ENCODE data around the gene FRAT1. TPM values are rescaled to one million over a fixed set of nuclear protein-coding genes. Genes with fewer than 3 reads are reported as not detected.
A peak's percentile ranks its signal among the peaks of the same experiment; 100 is the strongest.

Gene FRAT1
- polyA plus RNA-seq, 3 donors = 17.0 to 34.4 (median 31.2) TPM

GRCh38 chr10:97358349-97358748, 39.3 kb downstream of the FRAT1 start:
- Mint-ChIP-seq H3K27ac (peak overlapping the region; percentile 83 to 98 (median 95)), H3K27me3 (ENCODE audit: low read depth in 3 of 3) (peaks cover 0 to 3% (median 1%) of the 10 kb centered on the region in 3 donors), H3K4me1 (peaks cover 99% of the 10 kb centered on the region), H3K9me3 (no peaks in the 10 kb centered on the region), H3K4me3 (peak overlapping the region in 1 of 2 donors; percentile 9), H3K36me3 (peaks cover 69 to 82% of the 10 kb centered on the region in 2 donors)
- Histone ChIP-seq H3K27me3 (ENCODE audit: control insufficient read depth in 2 of 2, insufficient read depth in 2 of 2, low read length in 2 of 2) (no peaks in the 10 kb centered on the region), H3K4me3 (replicated peaks in 1 of 3; ENCODE audit: low read depth in 2 of 3, low read length in 3 of 3) (peak overlapping the region in 1 of 3 experiments; percentile 16), H3K27ac (ENCODE audit: low read depth in 1 of 2, low read length in 2 of 2) (peak overlapping the region in 1 of 2 donors; percentile 65), H3K36me3 (replicated peaks in 1 of 2; ENCODE audit: control insufficient read depth in 1 of 2, insufficient read depth in 2 of 2, low read length in 2 of 2) (peaks cover 33 to 68% of the 10 kb centered on the region in 2 donors), H3K9me3 (replicated peaks in 1 of 2; ENCODE audit: control insufficient read depth in 1 of 2, insufficient read depth in 1 of 2, low read length in 2 of 2) (no peaks in the 10 kb centered on the region), H3K4me1 (ENCODE audit: control insufficient read depth in 1 of 2, insufficient read depth in 2 of 2, low read length in 2 of 2) (peaks cover 99% of the 10 kb centered on the region in 2 donors), H3K4me2 (replicated peaks; ENCODE audit: extremely low read depth, low read length, poor library complexity, severe bottlenecking) (peak overlapping the region; percentile 13), H3K79me2 (ENCODE audit: insufficient read depth, low read length) (peaks cover 34% of the 10 kb centered on the region), H2AFZ (ENCODE audit: insufficient read depth, low read depth, low read length, poor library complexity, severe bottlenecking) (no peak overlapping the region), H4K20me1 (ENCODE audit: insufficient read depth, low read length) (no peaks in the 10 kb centered on the region), H3K9ac (ENCODE audit: insufficient read depth, low read length, poor library complexity, severe bottlenecking) (no peak overlapping the region)
- intact Hi-C loops (cut with micrococcal nuclease) = no loop called here
- no peak for DNase-seq
- WGBS (ENCODE audit: insufficient coverage) = no CpG with 5 or more reads among the region's 4 CpGs
- no peak for TF ChIP-seq CTCF (IDR thresholded peaks at IDR 0.05)

GRCh38 chr10:97358781-97359180, 39.7 kb downstream of the FRAT1 start:
- Histone ChIP-seq H3K4me1 (ENCODE audit: control insufficient read depth in 1 of 2, insufficient read depth in 2 of 2, low read length in 2 of 2) (peaks cover 99% of the 10 kb centered on the region in 2 donors), H3K4me2 (replicated peaks; ENCODE audit: extremely low read depth, low read length, poor library complexity, severe bottlenecking) (no peak overlapping the region), H3K79me2 (ENCODE audit: insufficient read depth, low read length) (peaks cover 33% of the 10 kb centered on the region), H3K27me3 (ENCODE audit: control insufficient read depth in 2 of 2, insufficient read depth in 2 of 2, low read length in 2 of 2) (no peaks in the 10 kb centered on the region), H3K9me3 (replicated peaks in 1 of 2; ENCODE audit: control insufficient read depth in 1 of 2, insufficient read depth in 1 of 2, low read length in 2 of 2) (no peaks in the 10 kb centered on the region), H4K20me1 (ENCODE audit: insufficient read depth, low read length) (no peaks in the 10 kb centered on the region), H2AFZ (ENCODE audit: insufficient read depth, low read depth, low read length, poor library complexity, severe bottlenecking) (no peak overlapping the region), H3K27ac (ENCODE audit: low read depth in 1 of 2, low read length in 2 of 2) (peak overlapping the region in 1 of 2 donors; percentile 65), H3K36me3 (replicated peaks in 1 of 2; ENCODE audit: control insufficient read depth in 1 of 2, insufficient read depth in 2 of 2, low read length in 2 of 2) (peaks cover 37 to 72% of the 10 kb centered on the region in 2 donors), H3K4me3 (replicated peaks in 1 of 3; ENCODE audit: low read depth in 2 of 3, low read length in 3 of 3) (peak overlapping the region in 1 of 3 experiments; percentile 16), H3K9ac (ENCODE audit: insufficient read depth, low read length, poor library complexity, severe bottlenecking) (no peak overlapping the region)
- peaks cover 71 to 86% of the 10 kb centered on the region in 2 donors for H3K36me3 Mint-ChIP-seq
- no peak for DNase-seq
- peak overlapping the region; percentile 2 to 98 (median 95) for H3K27ac Mint-ChIP-seq
- peaks cover 99% of the 10 kb centered on the region for H3K4me1 Mint-ChIP-seq
- no peaks in the 10 kb centered on the region for H3K9me3 Mint-ChIP-seq
- intact Hi-C loops (cut with micrococcal nuclease) = no loop called here
- peaks cover 0 to 3% (median 1%) of the 10 kb centered on the region in 3 donors for H3K27me3 Mint-ChIP-seq (ENCODE audit: low read depth in 3 of 3)
- 100% methylated on average over 1 of the region's 3 CpGs for WGBS (ENCODE audit: insufficient coverage)
- TF ChIP-seq CTCF (IDR thresholded peaks at IDR 0.05) = no peak
- peak overlapping the region; percentile 9 to 70 for H3K4me3 Mint-ChIP-seq
